GM21825 (cell line): ENCODE data around the gene COX7B.
"Not testable (repeated sequence)": the region's sequence is repeated elsewhere in the genome, so short reads cannot be mapped to it uniquely, and the experiment has no call there.

Experiments
- ATAC-seq: cut with Tn5 transposase; IDR thresholded peaks from one replicate; pipeline ENCODE4 v1.9.1; 2021; ENCODE audit warnings: mild to moderate bottlenecking, moderate library complexity; ENCODE audit not compliant: unreplicated experiment

The COX7B gene

DNA sequence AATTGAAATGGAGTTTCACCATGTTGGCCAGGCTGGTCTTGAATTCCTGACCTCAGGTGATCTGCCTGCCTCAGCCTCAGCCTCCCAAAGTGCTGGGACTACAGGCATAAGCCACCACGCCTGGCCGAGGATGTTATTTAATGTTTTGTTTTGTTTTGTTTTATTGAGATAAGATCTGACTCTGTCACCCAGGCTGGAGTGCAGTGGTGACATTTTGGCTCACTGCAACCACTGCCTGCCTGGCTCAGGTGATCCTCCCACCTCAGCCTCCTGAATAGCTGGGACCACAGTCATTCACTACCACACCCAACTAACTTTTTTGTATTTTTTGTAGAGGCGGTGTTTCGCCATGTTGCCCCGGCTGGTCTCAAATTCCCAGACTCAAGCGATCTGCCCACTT is 45.8 kb downstream of the COX7B start:
- not testable (repeated sequence) for ATAC-seq

DNA sequence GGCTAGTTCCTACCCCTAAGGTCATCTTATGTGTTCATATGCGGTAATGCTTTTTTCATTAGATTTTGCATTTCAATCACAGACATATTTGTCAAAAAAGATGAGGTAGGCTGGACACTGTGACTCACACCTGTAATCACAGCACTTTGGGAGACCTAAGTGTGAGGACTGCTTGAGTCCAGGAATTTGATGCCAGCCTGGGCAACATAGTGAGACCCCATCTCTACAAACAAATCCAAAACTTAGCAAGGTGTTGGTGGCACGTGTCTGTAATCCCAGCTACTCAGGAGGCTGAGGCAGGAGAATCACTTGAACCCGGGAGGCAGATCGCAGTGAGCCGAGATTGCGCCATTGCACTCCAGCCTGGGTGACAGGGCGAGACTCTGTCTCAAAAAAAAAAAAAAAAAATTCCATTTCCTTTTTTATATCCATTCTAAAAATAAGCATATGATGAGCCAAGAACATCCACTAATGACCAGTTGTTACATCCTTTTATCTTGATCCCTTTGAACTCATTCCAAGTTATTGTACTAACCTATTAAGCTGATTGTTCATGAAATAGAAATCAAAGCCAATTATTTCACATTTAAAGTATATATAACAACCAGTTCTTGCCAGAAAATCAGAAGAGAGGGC is 46.8 kb downstream of the COX7B start:
- no peak for ATAC-seq

GRCh38 chrX:77946571-77946970 is 47.3 kb downstream of the COX7B start:
- no peak for ATAC-seq

GRCh38 chrX:77949840-77950239 is 50.6 kb downstream of the COX7B start:
- ATAC-seq: no peak

DNA sequence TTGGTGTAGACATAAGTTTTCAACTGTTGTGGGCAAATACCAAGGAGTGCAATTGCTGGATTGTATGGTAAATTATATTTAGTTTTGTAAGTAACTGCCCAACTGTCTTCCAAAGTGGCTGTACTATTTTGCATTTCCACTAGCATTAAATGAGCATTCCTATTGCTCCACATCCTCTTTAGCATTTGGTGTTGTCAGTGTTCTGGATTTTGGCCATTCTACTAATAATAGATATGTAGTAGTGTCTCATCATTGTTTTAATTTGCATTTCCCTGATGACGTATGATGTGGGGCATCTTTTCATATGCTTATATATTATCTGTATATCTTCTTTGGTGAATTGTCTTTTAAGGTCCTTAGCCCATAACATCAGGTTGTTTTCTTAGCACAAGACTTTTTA is 52.9 kb downstream of the COX7B start:
- no peak for ATAC-seq

GRCh38 chrX:77953302-77953701 is 54.0 kb downstream of the COX7B start:
- no peak for ATAC-seq

GRCh38 chrX:77953708-77954107 is 54.4 kb downstream of the COX7B start:
- no peak for ATAC-seq
